Mucosa of descending colon (tissue), 3 donors: ENCODE data around the gene OSTF1. TPM values are rescaled to one million over a fixed set of nuclear protein-coding genes. Genes with fewer than 3 reads are reported as not detected.
A peak's percentile ranks its signal among the peaks of the same experiment; 100 is the strongest.

Experiments
- ATAC-seq: fragments of 200-7000 bp; cut with Tn5 transposase; one replicate; pipeline ENCODE4 v1.9.1; 2020; ENCODE audit warnings: mild to moderate bottlenecking, moderate library complexity
- DNase-seq, 3 donors: peaks; one replicate each; pipeline ENCODE4 v3.0.0-alpha.2; 2020
- H3K36me3 ChIP-seq: fragments of 200-600 bp; one replicate; pipeline ENCODE4 v1.8.0; 2021; ENCODE audit warnings: low read depth, mild to moderate bottlenecking
- H3K4me1 ChIP-seq: fragments of 200-600 bp; one replicate; pipeline ENCODE4 v1.8.0; 2021; ENCODE audit warnings: low read depth, mild to moderate bottlenecking
- H3K4me3 ChIP-seq: fragments of 200-600 bp; one replicate; pipeline ENCODE4 v1.8.0; 2021; ENCODE audit warnings: mild to moderate bottlenecking
- H3K9me3 ChIP-seq: fragments of 200-600 bp; one replicate; pipeline ENCODE4 v1.8.0; 2021; ENCODE audit warnings: mild to moderate bottlenecking
- CTCF ChIP-seq: fragments of 200-600 bp; IDR thresholded peaks from one replicate; pipeline ENCODE4 v1.8.0; 2022; ENCODE audit warnings: antibody characterized with exemption, mild to moderate bottlenecking
- intact Hi-C, 2 donors: fragments of 100-400 bp; cut with DNase I in 1 of 2; cut with micrococcal nuclease in 1 of 2; formaldehyde crosslinking; loops; one replicate each; pipeline versions ENCODE4 v1.11.0 to v1.11.1; 2022; cut with DNase I, micrococcal nuclease
- total RNA-seq, 3 donors: library from RNA; stranded (reverse); fragmentation: NEBNext Ultra II Directional in 2 of 3; extraction: Animal tissue kit (Norgen Biotek cat#: 25700) in 2 of 3; gene quantifications; one replicate each; pipeline versions ENCODE4 v1.2.1 to v1.2.4, GENCODE V29; 2021 to 2023
- donor health status: DM: no; HTN: no; CAD: no; lungs with moderate emphysema.
- donor health status: DM: no; HTN: no; CAD: no.
- donor health status: DM: no; HTN: yes; CAD: no.

OSTF1 gene
- total RNA-seq, 3 donors from 2014 or later = 40.6 to 71.2 (median 63.9) TPM

- ATAC-seq = no peak
- DNase-seq = no peak
- TF ChIP-seq CTCF = no peak
- no peak overlapping the region for H3K4me3 ChIP-seq
- H3K4me1 ChIP-seq = no peaks in the 10 kb centered on the region
- no peaks in the 10 kb centered on the region for H3K36me3 ChIP-seq
- peaks cover 3% of the 10 kb centered on the region for H3K9me3 ChIP-seq
- intact Hi-C loops = no loop called here
These were observed 73.0 kb downstream of the OSTF1 start for GRCh38 chr9:75161116-75161857.

- TF ChIP-seq CTCF = no peak
- H3K9me3 ChIP-seq = peaks cover 3% of the 10 kb centered on the region
- H3K4me1 ChIP-seq = no peaks in the 10 kb centered on the region
- ATAC-seq = no peak
- no peak overlapping the region for H3K4me3 ChIP-seq
- H3K36me3 ChIP-seq = no peaks in the 10 kb centered on the region
- intact Hi-C loops = no loop called here
- no peak for DNase-seq
These were observed 75.5 kb downstream of the OSTF1 start for GRCh38 chr9:75163764-75164163.

GRCh38 chr9:75164573-75164972 is 76.3 kb downstream of the OSTF1 start:
- ATAC-seq (no peak), DNase-seq (no peak)
- Histone ChIP-seq H3K9me3 (peaks cover 3% of the 10 kb centered on the region), H3K36me3 (no peaks in the 10 kb centered on the region), H3K4me3 (no peak overlapping the region), H3K4me1 (no peaks in the 10 kb centered on the region)
- TF ChIP-seq CTCF = no peak
- intact Hi-C loops = no loop called here

GRCh38 chr9:75167281-75167680 is 79.0 kb downstream of the OSTF1 start:
- ATAC-seq (peak; percentile 17), DNase-seq (no peak)
- no peak for TF ChIP-seq CTCF
- H3K9me3 ChIP-seq = peaks cover 3% of the 10 kb centered on the region
- no peak overlapping the region for H3K4me3 ChIP-seq
- no peaks in the 10 kb centered on the region for H3K4me1 ChIP-seq
- intact Hi-C loops = no loop called here
- no peaks in the 10 kb centered on the region for H3K36me3 ChIP-seq

- ATAC-seq = no peak
- H3K4me1 ChIP-seq = no peaks in the 10 kb centered on the region
- H3K9me3 ChIP-seq = peaks cover under 1% of the 10 kb centered on the region
- TF ChIP-seq CTCF = no peak
- no peaks in the 10 kb centered on the region for H3K36me3 ChIP-seq
- no peak for DNase-seq
- intact Hi-C loops = no loop called here
- no peak overlapping the region for H3K4me3 ChIP-seq
These were observed 80.2 kb downstream of the OSTF1 start for GRCh38 chr9:75168270-75169178.
